ENCODE measurements around the gene COTL1. TPM values are rescaled to one million over a fixed set of nuclear protein-coding genes. Genes with fewer than 3 reads are reported as not detected.

COTL1 gene
- total and polyA plus RNA-seq, 8 donors, result 92.7 to 206 (median 119) TPM

GRCh38 chr16:84537491-84538151, 80.3 kb downstream of the COTL1 start:
- H3K27ac ChIP-seq, result peak overlapping the region in 1 of 2 donors; percentile 50
- no peak overlapping the region for H3K4me3 ChIP-seq
- intact Hi-C loops (cut with DNase I), result no loop called here
- no peak for ATAC-seq
- H3K9me3 ChIP-seq, result no peaks in the 10 kb centered on the region
- TF ChIP-seq CTCF (IDR thresholded peaks at IDR 0.05), result no peak
- no peaks in the 10 kb centered on the region for H3K36me3 ChIP-seq
- H3K4me1 ChIP-seq, result peaks cover 1 to 10% of the 10 kb centered on the region in 2 donors
- DNase-seq, result no peak
- no peaks in the 10 kb centered on the region for H3K27me3 ChIP-seq

GRCh38 chr16:84535851-84536250, 82.0 kb downstream of the COTL1 start:
- H3K4me3 ChIP-seq, result no peak overlapping the region
- H3K9me3 ChIP-seq, result no peaks in the 10 kb centered on the region
- intact Hi-C loops (cut with DNase I), result no loop called here
- H3K36me3 ChIP-seq, result no peaks in the 10 kb centered on the region
- H3K27me3 ChIP-seq, result no peaks in the 10 kb centered on the region
- H3K4me1 ChIP-seq, result peaks cover 9 to 24% of the 10 kb centered on the region in 2 donors
- no peak overlapping the region for H3K27ac ChIP-seq
- DNase-seq (no peak), ATAC-seq (no peak)
- no peak for TF ChIP-seq CTCF (IDR thresholded peaks at IDR 0.05)

DNA sequence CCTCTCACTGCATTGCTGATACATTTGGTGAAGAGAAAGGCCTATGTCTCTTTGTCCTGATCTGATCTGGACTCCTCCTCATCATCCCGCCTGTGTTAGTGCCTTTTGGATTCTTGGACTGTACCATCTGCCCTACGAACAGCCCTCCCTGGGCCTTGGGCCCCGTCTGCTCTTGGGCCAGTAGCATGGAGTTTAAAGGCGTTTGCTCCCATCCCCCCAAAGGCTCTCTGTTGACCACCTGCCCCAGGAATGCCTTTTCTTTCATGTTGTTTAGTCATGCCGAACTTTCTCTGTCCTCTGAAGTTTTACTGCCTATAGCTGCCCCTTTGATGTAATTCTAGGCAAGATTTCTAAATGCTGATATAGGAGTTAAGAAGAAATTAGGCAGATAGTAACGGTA, 82.5 kb downstream of the COTL1 start:
- no peak overlapping the region for H3K27ac ChIP-seq
- no peaks in the 10 kb centered on the region for H3K36me3 ChIP-seq
- H3K9me3 ChIP-seq, result no peaks in the 10 kb centered on the region
- intact Hi-C loops (cut with DNase I), result no loop called here
- H3K4me1 ChIP-seq, result peaks cover 9 to 24% of the 10 kb centered on the region in 2 donors
- TF ChIP-seq CTCF (IDR thresholded peaks at IDR 0.05), result no peak
- DNase-seq (no peak), ATAC-seq (no peak)
- no peaks in the 10 kb centered on the region for H3K27me3 ChIP-seq
- no peak overlapping the region for H3K4me3 ChIP-seq

DNA sequence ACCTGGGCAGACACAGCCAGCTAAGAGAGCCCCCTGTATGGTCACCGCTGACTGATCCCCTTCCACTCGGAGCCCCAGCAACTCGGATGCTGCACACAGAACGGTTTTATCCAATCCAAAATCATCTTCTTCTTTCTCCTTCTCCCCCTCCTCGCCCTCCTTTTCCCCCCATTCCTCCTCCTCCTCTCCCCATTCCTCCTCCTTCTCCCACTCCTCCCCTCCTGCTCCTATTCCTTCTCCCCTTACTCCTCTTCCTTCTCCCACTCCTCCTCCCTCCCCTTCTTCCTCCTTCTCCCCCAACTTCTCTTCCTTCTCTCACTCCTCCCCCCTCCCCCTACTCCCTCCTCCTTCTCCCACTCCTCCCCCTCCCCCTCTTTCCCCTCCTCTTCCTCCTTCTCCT, 83.1 kb downstream of the COTL1 start:
- Histone ChIP-seq H3K36me3 (no peaks in the 10 kb centered on the region), H3K9me3 (peaks cover 0 to under 1% of the 10 kb centered on the region in 2 donors), H3K4me1 (peaks cover 9 to 24% of the 10 kb centered on the region in 2 donors), H3K27me3 (no peaks in the 10 kb centered on the region), H3K27ac (no peak overlapping the region), H3K4me3 (no peak overlapping the region)
- intact Hi-C loops (cut with DNase I), result no loop called here
- DNase-seq, result no peak
- no peak for TF ChIP-seq CTCF (IDR thresholded peaks at IDR 0.05)
- no peak for ATAC-seq

DNA sequence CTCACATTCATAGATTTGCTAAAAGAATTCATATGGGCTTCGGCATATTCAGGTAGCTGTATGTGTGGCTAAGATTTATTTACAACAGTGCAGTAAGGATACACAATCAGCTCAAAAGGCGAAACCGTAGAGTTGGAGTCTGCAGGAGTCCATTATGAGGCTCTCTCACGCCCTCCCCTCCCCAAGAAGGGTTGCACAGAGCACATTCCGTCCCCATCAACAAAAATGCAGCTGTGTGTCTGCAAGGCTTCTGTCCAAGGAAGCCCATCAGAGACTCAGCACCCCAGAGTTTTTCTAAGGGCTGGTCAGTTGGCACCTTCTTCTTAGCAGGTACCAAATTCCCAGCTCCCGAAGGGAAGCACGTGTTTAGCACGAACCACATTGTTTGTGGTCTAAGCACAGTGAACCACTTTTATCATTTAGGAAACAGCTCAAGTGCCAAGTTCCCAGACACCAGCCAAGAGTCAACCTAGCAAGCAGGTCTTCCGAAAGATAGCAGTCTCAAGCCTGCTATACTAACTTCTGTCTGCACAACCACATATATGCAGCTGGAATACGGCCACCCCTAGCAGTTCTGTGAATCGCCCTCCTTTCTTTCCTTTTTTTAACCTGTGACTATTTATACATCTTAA, 84.9 kb downstream of the COTL1 start:
- Histone ChIP-seq H3K36me3 (no peaks in the 10 kb centered on the region), H3K27ac (peak overlapping the region; percentile 28 to 74), H3K9me3 (peaks cover 0 to 6% of the 10 kb centered on the region in 2 donors), H3K4me1 (peaks cover 9 to 30% of the 10 kb centered on the region in 2 donors), H3K4me3 (no peak overlapping the region), H3K27me3 (no peaks in the 10 kb centered on the region)
- TF ChIP-seq CTCF (IDR thresholded peaks at IDR 0.05), result no peak
- ATAC-seq, result no peak
- intact Hi-C loops (cut with DNase I), result no loop called here
- DNase-seq, result no peak
